K562 (cell line): Measurements from ENCODE around the gene MYH11. TPM values are rescaled to one million over a fixed set of nuclear protein-coding genes. Genes with fewer than 3 reads are reported as not detected.
A peak's percentile ranks its signal among the peaks of the same experiment; 100 is the strongest.

Experiments
- ATAC-seq: fragments of 200-7000 bp; cut with Tn5 transposase; 3 replicates; pipeline ENCODE4 v1.9.1; 2020; ENCODE audit warnings: moderate library complexity
- BruUV-seq: library from RNA; stranded (reverse); fragments of 400-500 nt; replicated peaks from 2 replicates; lab custom pipeline; 2021; lab: Mats Ljungman, UMichigan
- CTCF ChIA-PET: fragments of 300-600 bp; formaldehyde crosslinking; extraction: SDS; loops from one replicate; lab custom pipeline; 2021; ENCODE audit warnings: low intra/inter-chr PET ratio; lab: Yijun Ruan, JAX
- POLR2A ChIA-PET: fragments of 300-600, 350-650 bp; sonication (Branson Sonifier 250); formaldehyde crosslinking; extraction: SDS; loops from one replicate; lab custom pipeline; 2021; ENCODE audit warnings: antibody characterized with exemption, inconsistent platforms; lab: Yijun Ruan, JAX
- DNase-seq, 4 experiments: peaks; one replicate each; pipeline versions ENCODE4 v3.0.0 to v3.0.0-alpha.2; 2011 to 2018; ENCODE audit warnings: low spot score in 3 of 4, mixed read lengths in 3 of 4; ENCODE audit errors: extremely low read depth in 1 of 4
- FAIRE-seq: peaks from 2 replicates; lab custom pipeline; 2011; peaks lifted over from hg19 to GRCh38; lab: Jason Lieb, UNC
- H2AFZ ChIP-seq: 2 replicates; pipeline ENCODE4 v1.6.0; 2011; ENCODE audit warnings: low read depth, low read length, control low read depth, inconsistent platforms
- H3K27ac ChIP-seq: fragments of 200-600 bp; 3 replicates; pipeline ENCODE4 v1.8.0; 2011; ENCODE audit warnings: low read depth, mild to moderate bottlenecking, control low read depth, inconsistent platforms, low read length, moderate library complexity, mixed read lengths; ENCODE audit errors: extremely low read depth
- H3K27me3 ChIP-seq, 2 experiments: fragments of 300-600 bp in 1 of 2; 2 replicates in 1 of 2; 3 replicates in 1 of 2; pipeline versions ENCODE4 v1.6.0 to v1.8.0; 2011; ENCODE audit warnings: inconsistent platforms in 2 of 2, low read length in 2 of 2, mild to moderate bottlenecking in 1 of 2, mixed read lengths in 1 of 2, moderate library complexity in 1 of 2; ENCODE audit not compliant: control insufficient read depth in 2 of 2, insufficient read depth in 2 of 2
- H3K36me3 ChIP-seq: fragments of 300-600 bp; 3 replicates; pipeline ENCODE4 v1.8.0; 2011; ENCODE audit warnings: mild to moderate bottlenecking, low read length, inconsistent platforms; ENCODE audit not compliant: control insufficient read depth, insufficient read depth
- H3K4me1 ChIP-seq, 2 experiments: fragments of 200-600 bp in 1 of 2; replicated peaks in 1 of 2; 2 replicates in 1 of 2; 3 replicates in 1 of 2; pipeline versions ENCODE4 v1.5.1 to v1.8.0; 2011; ENCODE audit warnings: inconsistent platforms in 2 of 2, low read length in 2 of 2, mild to moderate bottlenecking in 1 of 2, mixed read lengths in 1 of 2, moderate library complexity in 1 of 2; ENCODE audit not compliant: control insufficient read depth in 2 of 2, insufficient read depth in 2 of 2
- H3K4me2 ChIP-seq: 2 replicates; pipeline ENCODE4 v1.6.1; 2011; ENCODE audit warnings: low read length, control low read depth, inconsistent platforms, mixed read lengths; ENCODE audit not compliant: insufficient read depth
- H3K4me3 ChIP-seq: fragments of 200-600 bp; sonication (generic), shearing (Covaris generic); 2 replicates; pipeline ENCODE4 v1.5.1; 2016; ENCODE audit warnings: control low read depth, inconsistent platforms
- H3K79me2 ChIP-seq: fragments of 200-600 bp; 3 replicates; pipeline ENCODE4 v1.8.0; 2011; ENCODE audit warnings: low read length, inconsistent platforms; ENCODE audit not compliant: control insufficient read depth, insufficient read depth
- H3K9ac ChIP-seq, 2 experiments: 2 replicates each; pipeline versions ENCODE4 v1.6.0 to v1.6.1; 2011; ENCODE audit warnings: low read depth in 2 of 2, low read length in 2 of 2, control low read depth in 1 of 2, inconsistent platforms in 1 of 2, mild to moderate bottlenecking in 1 of 2, mixed read lengths in 1 of 2; ENCODE audit not compliant: insufficient read depth in 1 of 2
- H3K9me1 ChIP-seq: one replicate; pipeline ENCODE4 v1.6.0; 2011; ENCODE audit warnings: inconsistent platforms, mild to moderate bottlenecking, low read length, moderate library complexity; ENCODE audit not compliant: control insufficient read depth, insufficient read depth
- H3K9me3 ChIP-seq: replicated peaks from 2 replicates; pipeline ENCODE4 v1.5.1; 2011; ENCODE audit warnings: low read depth, low read length, inconsistent platforms; ENCODE audit not compliant: control insufficient read depth, insufficient read depth
- H4K20me1 ChIP-seq: replicated peaks from 2 replicates; pipeline ENCODE4 v1.6.1; 2011; ENCODE audit warnings: low read length, inconsistent platforms, mixed read lengths; ENCODE audit not compliant: control insufficient read depth, insufficient read depth
- DACH1 ChIP-seq: fragments of 450-650 bp; IDR thresholded peaks from 2 replicates; pipeline ENCODE4 v1.6.1; 2018; ENCODE audit not compliant: partially characterized antibody
- ETS1 ChIP-seq: conservative IDR thresholded peaks from 2 replicates; pipeline ENCODE4 v1.6.1; 2011; ENCODE audit warnings: low read depth, mild to moderate bottlenecking, low read length; ENCODE audit not compliant: control insufficient read depth
- FOXA1 ChIP-seq: fragments of 450-650 bp; IDR thresholded peaks from 2 replicates; pipeline ENCODE4 v1.6.1; 2016; ENCODE audit warnings: mild to moderate bottlenecking, borderline replicate concordance
- FOXJ2 ChIP-seq: fragments of 200-800 bp; sonication (Bioruptor generic); IDR thresholded peaks from 2 replicates; pipeline ENCODE4 v1.6.1; 2016; ENCODE audit warnings: missing genetic modification characterization, missing compliant biosample characterization
- GATAD2B ChIP-seq: fragments of 450-650 bp; IDR thresholded peaks from 2 replicates; pipeline ENCODE4 v1.6.1; 2017; ENCODE audit warnings: mild to moderate bottlenecking, borderline replicate concordance
- GTF2E2 ChIP-seq: fragments of 200-800 bp; sonication (Bioruptor generic); IDR thresholded peaks from 2 replicates; pipeline ENCODE4 v1.6.1; 2016; ENCODE audit warnings: missing genetic modification characterization, missing compliant biosample characterization
- HES1 ChIP-seq: fragments of 450-650 bp; IDR thresholded peaks from 2 replicates; pipeline ENCODE4 v1.6.1; 2016; ENCODE audit warnings: low read depth, mild to moderate bottlenecking, moderate library complexity
- ILF3 ChIP-seq: fragments of 450-650 bp; IDR thresholded peaks from 2 replicates; pipeline ENCODE4 v1.6.1; 2018; ENCODE audit warnings: antibody characterized with exemption, mild to moderate bottlenecking, moderate library complexity, borderline replicate concordance
- JUND ChIP-seq, 2 experiments: IDR thresholded peaks; 2 replicates in 1 of 2; 3 replicates in 1 of 2; pipeline ENCODE4 v1.6.1; 2011; ENCODE audit warnings: borderline replicate concordance in 2 of 2, low read depth in 2 of 2, low read length in 2 of 2, improper control_type of control experiment in 1 of 2, missing biosample characterization in 1 of 2, missing genetic modification characterization in 1 of 2, missing genetic modification reagents in 1 of 2
- KLF13 ChIP-seq: fragments of 450-650 bp; IDR thresholded peaks from 2 replicates; pipeline ENCODE4 v1.6.1; 2016; ENCODE audit warnings: missing genetic modification characterization, low read depth, mild to moderate bottlenecking, missing compliant biosample characterization, moderate library complexity, borderline replicate concordance
- LARP7 ChIP-seq: fragments of 450-650 bp; IDR thresholded peaks from 2 replicates; pipeline ENCODE4 v1.6.1; 2016
- NUFIP1 ChIP-seq: fragments of 450-650 bp; IDR thresholded peaks from 2 replicates; pipeline ENCODE4 v1.6.1; 2018; ENCODE audit not compliant: partially characterized antibody
- TCF7L2 ChIP-seq: fragments of 150-350 bp; IDR thresholded peaks from 2 replicates; pipeline ENCODE4 v1.6.1; 2016; ENCODE audit warnings: low read depth, mild to moderate bottlenecking, low read length, moderate library complexity
- ZBTB2 ChIP-seq: fragments of 450-650 bp; IDR thresholded peaks from 2 replicates; pipeline ENCODE4 v1.6.1; 2016; ENCODE audit warnings: antibody characterized with exemption
- ZNF311 ChIP-seq: fragments of 250-450 bp; sonication (Bioruptor Pico); IDR thresholded peaks from 2 replicates; pipeline ENCODE4 v1.4.0; 2020; ENCODE audit warnings: mild to moderate bottlenecking, moderate library complexity
- ZNF668 ChIP-seq: fragments of 250-450 bp; sonication (Bioruptor Pico); IDR thresholded peaks from 2 replicates; pipeline ENCODE4 v1.8.0; 2022; ENCODE audit warnings: mild to moderate bottlenecking, inconsistent platforms
- ZSCAN29 ChIP-seq: fragments of 450-650 bp; IDR thresholded peaks from 2 replicates; pipeline ENCODE4 v1.6.1; 2017
- WGBS: fragments of 100-300 bp; shearing (Covaris generic); methylation state at CpG from one replicate; pipeline ENCODE4 v1.1.6; 2016; ENCODE audit warnings: low coverage, mixed read lengths; ENCODE audit not compliant: insufficient coverage; ENCODE audit errors: missing lambda C conversion rate; 5-methylcytosine and 5-hydroxymethylcytosine counted together
- in situ Hi-C: fragments of 300-500 bp; cut with MboI; formaldehyde crosslinking; loops from 4 replicates; pipeline ENCODE4 v1.15.0; 2018; ENCODE audit warnings: inconsistent platforms, mixed read lengths
- intact Hi-C: fragments of 100-400 bp; cut with micrococcal nuclease; formaldehyde crosslinking; loops from 2 replicates; pipeline ENCODE4 v1.14.2; 2022
- polyA plus RNA-seq, 8 experiments: library from polyadenylated mRNA; depleted of rRNA in 4 of 8; stranded (reverse) in 5 of 8; unstranded in 3 of 8; fragments of >200 nt; fragmentation: Nextera tagmentation in 2 of 8; fragmentation: Illumina TruSeq in 1 of 8; extraction: Ambion mirVana in 2 of 8; extraction: Trizol in 1 of 8; gene quantifications; 2 replicates each; pipeline versions ENCODE4 v1.2.1 to v1.2.3, GENCODE V29; 2011 to 2014; ENCODE audit warnings: inconsistent platforms in 1 of 8, missing spikeins in 1 of 8
- total RNA-seq, 7 experiments: library from RNA; depleted of rRNA in 6 of 7; stranded (reverse); fragments of >200 nt in 6 of 7; fragmentation: Illumina TruSeq in 2 of 7; extraction: Trizol in 2 of 7; gene quantifications; 2 replicates each; pipeline versions ENCODE4 v1.2.1 to v1.2.3, GENCODE V29; 2011 to 2021; ENCODE audit warnings: low replicate concordance in 1 of 7

Gene MYH11
- total and polyA plus RNA-seq, 9 of the 15 experiments (the other 6 are each of a cell fraction or from before 2014, with no cell fraction given), result 0.05 to 0.47 (median 0.08) TPM; not detected in 5

GRCh38 chr16:15882563-15882962, 25.7 kb upstream of the MYH11 start:
- ChIA-PET POLR2A (no interaction called here), CTCF (no interaction called here)
- FAIRE-seq, result no peak
- no peaks in the 10 kb centered on the region for H4K20me1 ChIP-seq
- DNase-seq, result no peak
- H3K36me3 ChIP-seq, result peaks cover 76% of the 10 kb centered on the region
- no peak overlapping the region for H3K4me3 ChIP-seq
- peaks cover 19 to 51% of the 10 kb centered on the region in 2 experiments for H3K4me1 ChIP-seq
- H2AFZ ChIP-seq, result no peak overlapping the region
- H3K4me2 ChIP-seq, result no peak overlapping the region
- ATAC-seq, result no peak
- no peak for TF ChIP-seq FOXJ2 (tag)
- TF ChIP-seq ILF3, result no peak
- TF ChIP-seq ETS1, result no peak
- no peak for TF ChIP-seq HES1
- no peak for TF ChIP-seq NUFIP1
- no peak for TF ChIP-seq GTF2E2
- TF ChIP-seq ZNF311 (CRISPR knock-in tag), result no peak
- peak; percentile 66; the same call in 1 of the 2 replicates for TF ChIP-seq GATAD2B
- TF ChIP-seq LARP7, result no peak
- peak; percentile 98 for TF ChIP-seq DACH1
- TF ChIP-seq ZNF668 (CRISPR knock-in tag), result no peak
- TF ChIP-seq FOXA1, result no peak
- TF ChIP-seq KLF13 (tag), result no peak
- no peak for TF ChIP-seq TCF7L2
- no peak for TF ChIP-seq ZSCAN29
- no peak for TF ChIP-seq JUND (IDR thresholded peaks at IDR 0.05; ENCODE audit: borderline replicate concordance, low read depth, low read length)
- TF ChIP-seq JUND (tag; IDR thresholded peaks at IDR 0.05; ENCODE audit: borderline replicate concordance, low read depth, low read length), result no peak
- peak; percentile 77; the same call in 1 of the 2 replicates for TF ChIP-seq ZBTB2
- in situ Hi-C loops, result no loop called here
- 92% methylated on average over 3 of the region's 3 CpGs for WGBS
- intact Hi-C loops, result no loop called here
- H3K27ac ChIP-seq, result no peak overlapping the region
- H3K27me3 ChIP-seq, result no peaks in the 10 kb centered on the region
- no peaks in the 10 kb centered on the region for H3K9me3 ChIP-seq
- no peak overlapping the region for H3K9ac ChIP-seq
- H3K9me1 ChIP-seq, result no peaks in the 10 kb centered on the region
- BruUV-seq, result no TSS peak
- peaks cover 94% of the 10 kb centered on the region for H3K79me2 ChIP-seq
